Prostate gland (tissue), 2 donors: Measurements from ENCODE around the gene PLEKHH3. TPM values are rescaled to one million over a fixed set of nuclear protein-coding genes. Genes with fewer than 3 reads are reported as not detected.

ENCODE experiments used
- DNase-seq: peaks from one replicate; pipeline ENCODE4 v3.0.0-alpha.2; 2019; ENCODE audit warnings: low spot score
- H3K27ac ChIP-seq, 2 donors: fragments of 200-600 bp; sonication (generic); 2 replicates each; pipeline ENCODE4 v1.5.1; 2017 to 2019
- H3K27me3 ChIP-seq: fragments of 200-600 bp; sonication (generic); replicated peaks from 2 replicates; pipeline ENCODE4 v1.5.1; 2019; ENCODE audit not compliant: insufficient read depth
- H3K36me3 ChIP-seq, 2 donors: fragments of 200-600 bp; sonication (generic); 1 replicate in 1 of 2; 2 replicates in 1 of 2; pipeline versions ENCODE4 v1.5.1 to v1.8.1; 2017 to 2019
- H3K4me1 ChIP-seq: fragments of 200-600 bp; sonication (generic); replicated peaks from 2 replicates; pipeline ENCODE4 v1.5.1; 2019
- H3K4me3 ChIP-seq, 2 donors: fragments of 200-600 bp; sonication (generic); 2 replicates each; pipeline ENCODE4 v1.5.1; 2017 to 2019
- H3K9me3 ChIP-seq: fragments of 200-600 bp; sonication (generic); 2 replicates; pipeline ENCODE4 v1.5.1; 2017
- POLR2A ChIP-seq: fragments of 450-650 bp; IDR thresholded peaks from one replicate; pipeline ENCODE4 v1.6.1; 2016; ENCODE audit warnings: antibody characterized with exemption, mild to moderate bottlenecking
- POLR2AphosphoS5 ChIP-seq: sonication (generic); formaldehyde crosslinking; IDR thresholded peaks from one replicate; pipeline ENCODE4 v1.6.1; 2017; ENCODE audit warnings: antibody characterized with exemption
- WGBS: methylation state at CpG from one replicate; pipeline ENCODE4 v1.1.5; 2018; 5-methylcytosine and 5-hydroxymethylcytosine counted together
- intact Hi-C: fragments of 100-400 bp; cut with DNase I; formaldehyde crosslinking; loops from one replicate; pipeline ENCODE4 v1.14.2; 2022
- total RNA-seq, 2 donors: library from RNA; depleted of rRNA; stranded (reverse); fragments of >200 nt; gene quantifications; one replicate each; pipeline ENCODE4 v1.1.0, GENCODE V29; 2016
- TF ChIP-seq, protein P1 (sequence below), 4 experiments: fragments of 200-600 bp in 2 of 4; fragments of 450-650 bp in 2 of 4; sonication (generic) in 2 of 4; IDR thresholded peaks; 1 replicate in 3 of 4; 2 replicates in 1 of 4; pipeline ENCODE4 v1.5.1; 2016 to 2019; ENCODE audit warnings: antibody characterized with exemption in 4 of 4, mild to moderate bottlenecking in 2 of 4, moderate library complexity in 2 of 4

PLEKHH3 gene
- total RNA-seq, 2 donors from 2014 or later, result 87.4 to 102 TPM

DNA sequence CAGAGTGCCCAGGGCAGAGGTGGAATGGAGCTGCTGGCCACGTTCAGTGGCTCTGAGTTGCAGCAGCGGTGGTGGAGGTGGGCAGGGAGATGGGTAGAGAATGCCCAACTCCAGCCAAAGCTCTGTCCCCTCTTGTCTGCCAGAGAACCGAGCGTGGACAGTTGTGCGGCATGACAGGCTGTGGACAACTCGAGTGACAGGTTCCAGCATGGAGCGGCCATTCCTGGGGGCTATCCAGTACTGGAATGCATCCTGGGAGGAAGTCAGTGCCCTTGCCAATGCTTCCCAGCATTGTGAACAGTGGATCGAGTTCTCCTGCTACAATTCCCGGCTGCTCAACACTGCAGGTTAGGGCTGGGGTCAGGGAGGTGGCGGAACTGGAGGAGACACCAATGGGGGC, 13.8 kb upstream of the PLEKHH3 start:
- H3K9me3 ChIP-seq, result no peaks in the 10 kb centered on the region
- no peaks in the 10 kb centered on the region for H3K36me3 ChIP-seq

DNA sequence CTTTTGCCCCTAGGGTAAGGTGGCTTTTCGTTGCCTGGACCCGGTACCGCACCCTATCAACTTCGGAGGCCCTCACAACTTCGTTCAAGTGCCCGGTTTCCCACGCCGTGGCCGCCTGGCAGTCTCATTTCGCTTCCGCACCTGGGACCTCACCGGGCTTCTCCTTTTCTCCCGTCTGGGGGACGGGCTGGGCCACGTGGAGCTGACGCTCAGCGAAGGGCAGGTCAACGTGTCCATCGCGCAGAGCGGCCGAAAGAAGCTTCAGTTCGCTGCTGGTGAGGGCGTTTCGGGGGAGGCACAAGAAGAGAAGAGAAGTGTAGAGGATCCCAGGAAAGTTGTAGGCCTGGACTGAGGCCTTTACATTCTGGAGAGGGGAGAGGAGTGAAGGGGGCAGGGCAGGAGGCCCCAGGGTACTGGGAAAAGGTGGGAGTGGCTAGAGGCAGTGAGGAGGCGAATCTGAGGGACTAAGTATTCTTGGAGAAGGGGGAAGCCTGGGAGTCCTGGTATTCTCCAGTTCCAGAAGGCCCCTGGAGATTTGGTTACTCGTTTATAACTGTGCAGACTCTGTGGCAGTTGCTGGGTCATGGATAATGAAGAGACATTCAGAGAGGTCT, 11.0 kb upstream of the PLEKHH3 start:
- TF ChIP-seq POLR2A (no peak), POLR2AphosphoS5 (no peak)
- 71% methylated on average over 27 of the region's 27 CpGs for WGBS
- no peak for DNase-seq
- Histone ChIP-seq H3K9me3 (no peaks in the 10 kb centered on the region), H3K27ac (no peak overlapping the region), H3K4me1 (peaks cover 2% of the 10 kb centered on the region), H3K36me3 (no peaks in the 10 kb centered on the region), H3K27me3 (no peaks in the 10 kb centered on the region), H3K4me3 (no peak overlapping the region)
- intact Hi-C loops, result no loop called here

More for the DNA sequence above, 13.8 kb upstream of the PLEKHH3 start:
- no peak for DNase-seq
- 88% methylated on average over 10 of the region's 10 CpGs for WGBS
- no peak overlapping the region for H3K27ac ChIP-seq
- H3K4me1 ChIP-seq, result no peaks in the 10 kb centered on the region
- intact Hi-C loops, result no loop called here
- no peaks in the 10 kb centered on the region for H3K27me3 ChIP-seq
- TF ChIP-seq, protein P1, sequence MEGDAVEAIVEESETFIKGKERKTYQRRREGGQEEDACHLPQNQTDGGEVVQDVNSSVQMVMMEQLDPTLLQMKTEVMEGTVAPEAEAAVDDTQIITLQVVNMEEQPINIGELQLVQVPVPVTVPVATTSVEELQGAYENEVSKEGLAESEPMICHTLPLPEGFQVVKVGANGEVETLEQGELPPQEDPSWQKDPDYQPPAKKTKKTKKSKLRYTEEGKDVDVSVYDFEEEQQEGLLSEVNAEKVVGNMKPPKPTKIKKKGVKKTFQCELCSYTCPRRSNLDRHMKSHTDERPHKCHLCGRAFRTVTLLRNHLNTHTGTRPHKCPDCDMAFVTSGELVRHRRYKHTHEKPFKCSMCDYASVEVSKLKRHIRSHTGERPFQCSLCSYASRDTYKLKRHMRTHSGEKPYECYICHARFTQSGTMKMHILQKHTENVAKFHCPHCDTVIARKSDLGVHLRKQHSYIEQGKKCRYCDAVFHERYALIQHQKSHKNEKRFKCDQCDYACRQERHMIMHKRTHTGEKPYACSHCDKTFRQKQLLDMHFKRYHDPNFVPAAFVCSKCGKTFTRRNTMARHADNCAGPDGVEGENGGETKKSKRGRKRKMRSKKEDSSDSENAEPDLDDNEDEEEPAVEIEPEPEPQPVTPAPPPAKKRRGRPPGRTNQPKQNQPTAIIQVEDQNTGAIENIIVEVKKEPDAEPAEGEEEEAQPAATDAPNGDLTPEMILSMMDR (IDR thresholded peaks at IDR 0.05), result no peak
- TF ChIP-seq POLR2AphosphoS5 (no peak), POLR2A (no peak)
- H3K4me3 ChIP-seq, result no peak overlapping the region

GRCh38 chr17:42686520-42687128, 9.8 kb upstream of the PLEKHH3 start:
- H3K36me3 ChIP-seq, result no peaks in the 10 kb centered on the region
- WGBS, result 74% methylated on average over 32 of the region's 32 CpGs
- no peak overlapping the region for H3K4me3 ChIP-seq
- no peak overlapping the region for H3K27ac ChIP-seq
- no peak for DNase-seq
- TF ChIP-seq POLR2AphosphoS5, result no peak
- TF ChIP-seq, protein P1 (IDR thresholded peaks at IDR 0.05), result no peak
- no peak for TF ChIP-seq POLR2A
- H3K27me3 ChIP-seq, result no peaks in the 10 kb centered on the region
- H3K9me3 ChIP-seq, result no peaks in the 10 kb centered on the region
- peaks cover 9% of the 10 kb centered on the region for H3K4me1 ChIP-seq
- intact Hi-C loops, result no loop called here

DNA sequence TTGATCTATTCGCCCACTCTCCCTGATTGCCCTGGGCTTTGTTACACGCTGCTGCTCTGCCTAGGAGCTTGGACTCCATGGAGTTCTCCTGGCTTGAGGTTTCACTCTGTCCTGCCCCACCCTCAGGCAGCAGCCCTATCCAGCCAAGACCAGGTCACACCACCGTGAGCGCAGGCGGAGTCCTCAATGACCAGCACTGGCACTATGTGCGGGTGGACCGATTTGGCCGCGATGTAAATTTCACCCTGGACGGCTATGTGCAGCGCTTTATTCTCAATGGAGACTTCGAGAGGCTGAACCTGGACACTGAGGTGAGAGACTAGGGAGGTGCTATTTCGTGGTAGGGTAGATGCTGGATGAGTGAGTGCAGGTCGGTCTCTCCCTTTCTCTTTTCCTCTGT, 9.0 kb upstream of the PLEKHH3 start:
- Histone ChIP-seq H3K27me3 (no peaks in the 10 kb centered on the region), H3K9me3 (no peaks in the 10 kb centered on the region), H3K27ac (no peak overlapping the region), H3K4me3 (no peak overlapping the region), H3K4me1 (peaks cover 9% of the 10 kb centered on the region), H3K36me3 (no peaks in the 10 kb centered on the region)
- intact Hi-C loops, result no loop called here
- WGBS, result 80% methylated on average over 14 of the region's 14 CpGs
- DNase-seq, result no peak
- TF ChIP-seq POLR2AphosphoS5 (no peak), POLR2A (no peak)
- TF ChIP-seq, protein P1 (IDR thresholded peaks at IDR 0.05), result no peak

- Histone ChIP-seq H3K27ac (no peak overlapping the region), H3K4me1 (peaks cover 9% of the 10 kb centered on the region), H3K36me3 (no peaks in the 10 kb centered on the region), H3K9me3 (no peaks in the 10 kb centered on the region), H3K4me3 (no peak overlapping the region), H3K27me3 (no peaks in the 10 kb centered on the region)
- TF ChIP-seq POLR2AphosphoS5 (no peak), POLR2A (no peak)
- TF ChIP-seq, protein P1 (IDR thresholded peaks at IDR 0.05), result no peak
- DNase-seq, result no peak
- 77% methylated on average over 50 of the region's 50 CpGs for WGBS
- intact Hi-C loops, result no loop called here
Measured at GRCh38 chr17:42684929-42685556, 8.2 kb upstream of the PLEKHH3 start.
